ENCODE data around the gene GNAQ. TPM values are rescaled to one million over a fixed set of nuclear protein-coding genes. Genes with fewer than 3 reads are reported as not detected.

Gene GNAQ
- total and polyA plus RNA-seq, 2 experiments from 2014 or later: 21.1 to 43.1 TPM

DNA sequence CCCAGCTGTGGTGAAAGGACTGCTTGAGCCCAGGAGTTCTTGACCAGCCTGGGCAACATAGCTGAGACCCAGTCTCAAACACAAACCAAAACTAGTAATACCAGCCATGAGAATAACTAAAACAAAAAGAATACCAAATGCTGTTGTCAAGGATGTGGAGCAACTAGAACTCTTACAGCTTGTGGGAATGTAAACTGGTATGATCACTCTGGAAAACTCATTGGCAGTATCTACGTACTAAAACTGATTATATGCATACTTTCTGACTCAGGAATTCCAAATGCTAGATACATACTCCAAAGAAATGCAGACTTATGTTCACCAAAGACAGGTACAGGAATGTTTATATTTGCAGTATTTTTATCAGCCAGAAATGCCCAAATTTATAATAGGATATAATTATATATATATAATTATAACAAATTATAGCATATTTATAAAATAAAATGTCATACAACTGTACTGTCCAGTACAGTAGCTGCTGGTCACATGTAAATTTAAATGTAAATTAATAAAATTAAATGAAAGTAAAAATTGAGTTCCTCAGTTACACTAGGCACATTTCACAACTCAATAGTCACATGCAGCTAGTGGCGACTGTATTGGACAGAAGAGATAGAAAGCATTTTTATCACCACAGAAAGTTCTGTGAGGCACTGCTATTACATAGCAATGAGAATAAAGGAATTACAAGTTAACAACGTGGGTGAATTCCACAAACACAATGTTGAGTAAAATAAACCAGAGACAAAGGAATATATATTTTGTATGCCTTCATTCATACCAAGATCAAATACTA, 118.5 kb downstream of the GNAQ start:
- Histone ChIP-seq H4K20me1 (replicated peaks; ENCODE audit: insufficient read depth) (no peaks in the 10 kb centered on the region), H3K4me3 (no peak overlapping the region), H3K4me2 (no peak overlapping the region), H3K79me2 (replicated peaks; ENCODE audit: insufficient read depth) (peaks cover 23% of the 10 kb centered on the region), H2AFZ (no peak overlapping the region), H3F3A (replicated peaks; ENCODE audit: low read depth) (no peaks in the 10 kb centered on the region), H3K27ac (ENCODE audit: low read depth) (no peak overlapping the region), H3K27me3 (ENCODE audit: insufficient read depth) (no peaks in the 10 kb centered on the region), H3K4me1 (ENCODE audit: insufficient read depth) (peaks cover 11% of the 10 kb centered on the region; the same call in 1 of the 2 replicates), H3K36me3 (ENCODE audit: insufficient read depth) (no peaks in the 10 kb centered on the region), H3K9me2 (ENCODE audit: insufficient read depth) (no peaks in the 10 kb centered on the region)
- Mint-ChIP-seq H3K9me3 (no peaks in the 10 kb centered on the region), H3K27me3 (ENCODE audit: insufficient read depth, low read depth, poor library complexity) (no peaks in the 10 kb centered on the region), H3K36me3 (ENCODE audit: low read depth) (0 out of 3 replicates have a peak, but pooled peaks cover 3% of the 10 kb centered on the region), H3K27ac (no peak overlapping the region; the same call in 1 of the 2 replicates), H3K4me3 (no peak overlapping the region), H3K4me1 (peaks cover 30% of the 10 kb centered on the region)
- no peak for ATAC-seq
- no peak for TF ChIP-seq JUNB (IDR thresholded peaks at IDR 0.05; ENCODE audit: unreplicated experiment)
- no peak for DNase-seq (ENCODE audit: low spot score)

- no peaks in the 10 kb centered on the region for H3K27me3 ChIP-seq (ENCODE audit: insufficient read depth)
- Mint-ChIP-seq H3K36me3 (ENCODE audit: low read depth) (0 out of 3 replicates have a peak, but pooled peaks cover 3% of the 10 kb centered on the region), H3K27ac (no peak overlapping the region), H3K4me1 (peaks cover 29% of the 10 kb centered on the region), H3K9me3 (no peaks in the 10 kb centered on the region), H3K27me3 (ENCODE audit: insufficient read depth, low read depth, poor library complexity) (no peaks in the 10 kb centered on the region), H3K4me3 (no peak overlapping the region)
- no peak overlapping the region for H3K4me3 ChIP-seq
- DNase-seq (ENCODE audit: low spot score): no peak
- H3K36me3 ChIP-seq (ENCODE audit: insufficient read depth): no peaks in the 10 kb centered on the region
- ATAC-seq: no peak
- H4K20me1 ChIP-seq (replicated peaks; ENCODE audit: insufficient read depth): no peaks in the 10 kb centered on the region
- H3K4me2 ChIP-seq: no peak overlapping the region
- H3K4me1 ChIP-seq (ENCODE audit: insufficient read depth): peaks cover 11% of the 10 kb centered on the region; the same call in 1 of the 2 replicates
- no peaks in the 10 kb centered on the region for H3F3A ChIP-seq (replicated peaks; ENCODE audit: low read depth)
- peaks cover 19% of the 10 kb centered on the region for H3K79me2 ChIP-seq (replicated peaks; ENCODE audit: insufficient read depth)
- no peaks in the 10 kb centered on the region for H3K9me2 ChIP-seq (ENCODE audit: insufficient read depth)
- TF ChIP-seq EZH2phosphoT487 (IDR thresholded peaks at IDR 0.05; ENCODE audit: unreplicated experiment) (no peak), JUNB (IDR thresholded peaks at IDR 0.05; ENCODE audit: unreplicated experiment) (no peak), ZNF114 (CRISPR knock-in tag; IDR thresholded peaks at IDR 0.05) (no peak), CTCF (conservative IDR thresholded peaks at IDR 0.05; ENCODE audit: low read depth in 2 of 2) (no peak), CREB1 (CRISPR knock-in tag; IDR thresholded peaks at IDR 0.05; ENCODE audit: low read depth) (no peak), ZNF331 (CRISPR knock-in tag; IDR thresholded peaks at IDR 0.05; ENCODE audit: low read depth) (no peak), ETS1 (IDR thresholded peaks at IDR 0.05) (no peak), NANOG (IDR thresholded peaks at IDR 0.05; ENCODE audit: borderline replicate concordance) (no peak), EZH2 (IDR thresholded peaks at IDR 0.05; ENCODE audit: low read depth, unreplicated experiment) (no peak)
- no peak overlapping the region for H2AFZ ChIP-seq
- H3K27ac ChIP-seq (ENCODE audit: low read depth): no peak overlapping the region
Observed at GRCh38 chr9:77911928-77912327, 119.7 kb downstream of the GNAQ start.
